HEK293 (cell line): ENCODE results near the gene PHACTR2.
A peak's percentile ranks its signal among the peaks of the same experiment; 100 is the strongest.

Source experiments
- CTCF ChIA-PET: fragments of 350-600 bp; formaldehyde crosslinking; extraction: SDS; loops from one replicate; lab custom pipeline; 2021; ENCODE audit warnings: antibody characterized with exemption; lab: Yijun Ruan, JAX
- POLR2A ChIA-PET: fragments of 300-600 bp; formaldehyde crosslinking; extraction: SDS; loops from one replicate; lab custom pipeline; 2020; ENCODE audit warnings: antibody characterized with exemption, inconsistent platforms; lab: Yijun Ruan, JAX
- H3K27ac ChIP-seq: fragments of 200-500 bp; sonication (Bioruptor generic); 2 replicates; pipeline ENCODE4 v1.5.1; 2014; ENCODE audit warnings: low read depth, low read length, control low read depth, inconsistent platforms; ENCODE audit errors: extremely low read depth
- H3K36me3 ChIP-seq, 2 experiments: fragments of 200-500 bp in 1 of 2; sonication (Bioruptor generic) in 1 of 2; 1 replicate in 1 of 2; 2 replicates in 1 of 2; pipeline ENCODE4 v1.5.1; 2014 to 2017; ENCODE audit warnings: inconsistent platforms in 2 of 2, low read length in 2 of 2; ENCODE audit not compliant: control insufficient read depth in 2 of 2, insufficient read depth in 1 of 2
- H3K4me1 ChIP-seq: fragments of 200-500 bp; sonication (Bioruptor generic); 2 replicates; pipeline ENCODE4 v1.5.1; 2014; ENCODE audit warnings: mild to moderate bottlenecking, low read length, inconsistent platforms; ENCODE audit not compliant: control insufficient read depth, insufficient read depth
- H3K4me3 ChIP-seq: 2 replicates; pipeline ENCODE4 v1.5.1; 2011; ENCODE audit warnings: low read depth, mild to moderate bottlenecking, control low read depth, low read length, moderate library complexity
- H3K9me3 ChIP-seq: fragments of 200-500 bp; sonication (Bioruptor generic); 2 replicates; pipeline ENCODE4 v1.5.1; 2014; ENCODE audit warnings: low read depth, low read length, inconsistent platforms; ENCODE audit not compliant: control insufficient read depth, insufficient read depth
- IKZF3 ChIP-seq: fragments of 450-650 bp; IDR thresholded peaks from 2 replicates; pipeline ENCODE4 v1.5.0; 2018; ENCODE audit warnings: missing biosample characterization, mild to moderate bottlenecking, missing genetic modification characterization, moderate library complexity
- KLF1 ChIP-seq: fragments of 450-650 bp; formaldehyde crosslinking; IDR thresholded peaks from 2 replicates; pipeline ENCODE4 v1.5.1; 2016; ENCODE audit warnings: missing biosample characterization, missing genetic modification characterization
- KLF16 ChIP-seq: fragments of 450-650 bp; formaldehyde crosslinking; IDR thresholded peaks from 2 replicates; pipeline ENCODE4 v1.5.1; 2017; ENCODE audit warnings: missing biosample characterization, missing genetic modification characterization
- MYNN ChIP-seq: fragments of 450-650 bp; formaldehyde crosslinking; IDR thresholded peaks from 2 replicates; pipeline ENCODE4 v1.5.1; 2016; ENCODE audit warnings: missing biosample characterization, missing genetic modification characterization, borderline replicate concordance
- PRDM1 ChIP-seq: fragments of 450-650 bp; formaldehyde crosslinking; IDR thresholded peaks from 2 replicates; pipeline ENCODE4; 2016; ENCODE audit warnings: missing biosample characterization, missing genetic modification characterization
- SP7 ChIP-seq: fragments of 450-650 bp; formaldehyde crosslinking; IDR thresholded peaks from 2 replicates; pipeline ENCODE4 v1.5.1; 2016; ENCODE audit warnings: missing biosample characterization, missing genetic modification characterization
- ZBTB8A ChIP-seq: fragments of 450-650 bp; formaldehyde crosslinking; IDR thresholded peaks from 2 replicates; pipeline ENCODE4 v1.5.1; 2016; ENCODE audit warnings: missing biosample characterization, missing genetic modification characterization
- ZEB2 ChIP-seq: fragments of 450-650 bp; formaldehyde crosslinking; IDR thresholded peaks from 2 replicates; pipeline ENCODE4 v1.5.1; 2016; ENCODE audit warnings: missing biosample characterization, missing genetic modification characterization
- ZNF114 ChIP-seq: fragments of 450-650 bp; formaldehyde crosslinking; IDR thresholded peaks from 2 replicates; pipeline ENCODE4 v1.5.0; 2017; ENCODE audit warnings: missing biosample characterization, missing genetic modification characterization
- ZNF133 ChIP-seq: fragments of 450-650 bp; formaldehyde crosslinking; IDR thresholded peaks from 2 replicates; pipeline ENCODE4 v1.5.1; 2016; ENCODE audit warnings: missing biosample characterization, missing genetic modification characterization
- ZNF221 ChIP-seq: fragments of 450-650 bp; formaldehyde crosslinking; IDR thresholded peaks from 2 replicates; pipeline ENCODE4 v1.5.1; 2017; ENCODE audit warnings: missing biosample characterization, missing genetic modification characterization, borderline replicate concordance
- ZNF311 ChIP-seq: fragments of 450-650 bp; formaldehyde crosslinking; IDR thresholded peaks from 2 replicates; pipeline ENCODE4 v1.5.1; 2017; ENCODE audit warnings: missing biosample characterization, missing genetic modification characterization, borderline replicate concordance
- ZNF341 ChIP-seq: fragments of 450-650 bp; formaldehyde crosslinking; IDR thresholded peaks from 2 replicates; pipeline ENCODE4; 2016; ENCODE audit warnings: low read depth, missing biosample characterization, missing genetic modification characterization
- ZNF426 ChIP-seq: fragments of 450-650 bp; formaldehyde crosslinking; IDR thresholded peaks from 2 replicates; pipeline ENCODE4 v1.5.1; 2017; ENCODE audit warnings: missing biosample characterization, missing genetic modification characterization, mild to moderate bottlenecking, inconsistent platforms, moderate library complexity
- ZNF514 ChIP-seq: fragments of 450-650 bp; formaldehyde crosslinking; IDR thresholded peaks from 2 replicates; pipeline ENCODE4 v1.5.1; 2016; ENCODE audit warnings: missing biosample characterization, missing genetic modification characterization
- ZNF677 ChIP-seq: fragments of 450-650 bp; IDR thresholded peaks from 2 replicates; pipeline ENCODE4 v1.5.0; 2018; ENCODE audit warnings: missing biosample characterization, mild to moderate bottlenecking, missing genetic modification characterization, moderate library complexity
- TF ChIP-seq, protein P1 (sequence below): fragments of 450-650 bp; formaldehyde crosslinking; IDR thresholded peaks from 2 replicates; pipeline ENCODE4 v1.5.1; 2016; ENCODE audit warnings: missing biosample characterization, missing genetic modification characterization, low read depth
- TF ChIP-seq, protein P2 (sequence below): fragments of 450-650 bp; formaldehyde crosslinking; IDR thresholded peaks from 2 replicates; pipeline ENCODE4 v1.5.1; 2017; ENCODE audit warnings: missing biosample characterization, missing genetic modification characterization
- TF ChIP-seq, protein P3 (sequence below): fragments of 450-650 bp; formaldehyde crosslinking; IDR thresholded peaks from 2 replicates; pipeline ENCODE4 v1.5.1; 2016; ENCODE audit warnings: missing biosample characterization, missing genetic modification characterization, borderline replicate concordance
- TF ChIP-seq, protein P4 (sequence below): fragments of 450-650 bp; formaldehyde crosslinking; IDR thresholded peaks from 2 replicates; pipeline ENCODE4 v1.5.1; 2017; ENCODE audit warnings: missing biosample characterization, missing genetic modification characterization
- TF ChIP-seq, protein P5 (sequence below): fragments of 450-650 bp; formaldehyde crosslinking; IDR thresholded peaks from 2 replicates; pipeline ENCODE4 v1.5.1; 2016; ENCODE audit warnings: missing biosample characterization, missing genetic modification characterization
- TF ChIP-seq, protein P6 (sequence below): sonication (generic); formaldehyde crosslinking; IDR thresholded peaks from 2 replicates; pipeline ENCODE4 v1.8.1; 2022; ENCODE audit warnings: mild to moderate bottlenecking, moderate library complexity, missing genetic modification reagents

Gene PHACTR2

DNA sequence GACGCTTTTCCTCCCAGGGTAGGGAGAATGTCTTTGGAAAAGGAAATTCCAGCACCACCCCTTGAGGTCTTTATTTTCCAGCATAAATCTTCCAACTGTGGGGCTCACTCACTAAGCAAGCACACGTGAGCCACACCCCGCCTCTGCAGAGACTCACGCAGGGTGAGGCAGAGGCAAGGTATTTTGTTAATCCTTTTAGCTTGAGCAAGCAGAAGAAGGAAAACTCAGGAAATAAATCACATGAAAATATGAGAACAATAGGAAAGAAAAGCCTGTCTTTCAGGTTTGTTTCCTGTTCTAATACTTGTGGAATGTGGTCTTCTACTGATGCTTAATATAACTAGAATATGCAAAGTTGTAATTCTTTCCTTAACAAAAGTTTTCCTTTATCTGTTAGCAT lies 4.1 kb upstream of the PHACTR2 start:
- H3K4me3 ChIP-seq: no peak overlapping the region
- no peak overlapping the region for H3K27ac ChIP-seq
- CTCF ChIA-PET: interaction anchor here (0.7 kb wide), 1 partner anchor 223 kb away, joined by 3 read pairs; the partner anchor contains the start of gene PEX3
- TF ChIP-seq MYNN (tag by site-specific recombination): no peak
- TF ChIP-seq, protein P1, sequence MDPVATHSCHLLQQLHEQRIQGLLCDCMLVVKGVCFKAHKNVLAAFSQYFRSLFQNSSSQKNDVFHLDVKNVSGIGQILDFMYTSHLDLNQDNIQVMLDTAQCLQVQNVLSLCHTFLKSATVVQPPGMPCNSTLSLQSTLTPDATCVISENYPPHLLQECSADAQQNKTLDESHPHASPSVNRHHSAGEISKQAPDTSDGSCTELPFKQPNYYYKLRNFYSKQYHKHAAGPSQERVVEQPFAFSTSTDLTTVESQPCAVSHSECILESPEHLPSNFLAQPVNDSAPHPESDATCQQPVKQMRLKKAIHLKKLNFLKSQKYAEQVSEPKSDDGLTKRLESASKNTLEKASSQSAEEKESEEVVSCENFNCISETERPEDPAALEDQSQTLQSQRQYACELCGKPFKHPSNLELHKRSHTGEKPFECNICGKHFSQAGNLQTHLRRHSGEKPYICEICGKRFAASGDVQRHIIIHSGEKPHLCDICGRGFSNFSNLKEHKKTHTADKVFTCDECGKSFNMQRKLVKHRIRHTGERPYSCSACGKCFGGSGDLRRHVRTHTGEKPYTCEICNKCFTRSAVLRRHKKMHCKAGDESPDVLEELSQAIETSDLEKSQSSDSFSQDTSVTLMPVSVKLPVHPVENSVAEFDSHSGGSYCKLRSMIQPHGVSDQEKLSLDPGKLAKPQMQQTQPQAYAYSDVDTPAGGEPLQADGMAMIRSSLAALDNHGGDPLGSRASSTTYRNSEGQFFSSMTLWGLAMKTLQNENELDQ (tag by site-specific recombination): no peak
- no peak for TF ChIP-seq ZNF677 (tag by site-specific recombination)
- TF ChIP-seq ZNF514 (tag by site-specific recombination): no peak
- TF ChIP-seq, protein P2, sequence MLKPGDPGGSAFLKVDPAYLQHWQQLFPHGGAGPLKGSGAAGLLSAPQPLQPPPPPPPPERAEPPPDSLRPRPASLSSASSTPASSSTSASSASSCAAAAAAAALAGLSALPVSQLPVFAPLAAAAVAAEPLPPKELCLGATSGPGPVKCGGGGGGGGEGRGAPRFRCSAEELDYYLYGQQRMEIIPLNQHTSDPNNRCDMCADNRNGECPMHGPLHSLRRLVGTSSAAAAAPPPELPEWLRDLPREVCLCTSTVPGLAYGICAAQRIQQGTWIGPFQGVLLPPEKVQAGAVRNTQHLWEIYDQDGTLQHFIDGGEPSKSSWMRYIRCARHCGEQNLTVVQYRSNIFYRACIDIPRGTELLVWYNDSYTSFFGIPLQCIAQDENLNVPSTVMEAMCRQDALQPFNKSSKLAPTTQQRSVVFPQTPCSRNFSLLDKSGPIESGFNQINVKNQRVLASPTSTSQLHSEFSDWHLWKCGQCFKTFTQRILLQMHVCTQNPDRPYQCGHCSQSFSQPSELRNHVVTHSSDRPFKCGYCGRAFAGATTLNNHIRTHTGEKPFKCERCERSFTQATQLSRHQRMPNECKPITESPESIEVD: peak; percentile 69
- TF ChIP-seq IKZF3 (tag by site-specific recombination): 0 out of 2 replicates have a peak, but pooled peaks have one; percentile 32
- TF ChIP-seq ZNF114 (tag by site-specific recombination): no peak
- TF ChIP-seq ZBTB8A (tag by site-specific recombination): no peak
- TF ChIP-seq, protein P3, sequence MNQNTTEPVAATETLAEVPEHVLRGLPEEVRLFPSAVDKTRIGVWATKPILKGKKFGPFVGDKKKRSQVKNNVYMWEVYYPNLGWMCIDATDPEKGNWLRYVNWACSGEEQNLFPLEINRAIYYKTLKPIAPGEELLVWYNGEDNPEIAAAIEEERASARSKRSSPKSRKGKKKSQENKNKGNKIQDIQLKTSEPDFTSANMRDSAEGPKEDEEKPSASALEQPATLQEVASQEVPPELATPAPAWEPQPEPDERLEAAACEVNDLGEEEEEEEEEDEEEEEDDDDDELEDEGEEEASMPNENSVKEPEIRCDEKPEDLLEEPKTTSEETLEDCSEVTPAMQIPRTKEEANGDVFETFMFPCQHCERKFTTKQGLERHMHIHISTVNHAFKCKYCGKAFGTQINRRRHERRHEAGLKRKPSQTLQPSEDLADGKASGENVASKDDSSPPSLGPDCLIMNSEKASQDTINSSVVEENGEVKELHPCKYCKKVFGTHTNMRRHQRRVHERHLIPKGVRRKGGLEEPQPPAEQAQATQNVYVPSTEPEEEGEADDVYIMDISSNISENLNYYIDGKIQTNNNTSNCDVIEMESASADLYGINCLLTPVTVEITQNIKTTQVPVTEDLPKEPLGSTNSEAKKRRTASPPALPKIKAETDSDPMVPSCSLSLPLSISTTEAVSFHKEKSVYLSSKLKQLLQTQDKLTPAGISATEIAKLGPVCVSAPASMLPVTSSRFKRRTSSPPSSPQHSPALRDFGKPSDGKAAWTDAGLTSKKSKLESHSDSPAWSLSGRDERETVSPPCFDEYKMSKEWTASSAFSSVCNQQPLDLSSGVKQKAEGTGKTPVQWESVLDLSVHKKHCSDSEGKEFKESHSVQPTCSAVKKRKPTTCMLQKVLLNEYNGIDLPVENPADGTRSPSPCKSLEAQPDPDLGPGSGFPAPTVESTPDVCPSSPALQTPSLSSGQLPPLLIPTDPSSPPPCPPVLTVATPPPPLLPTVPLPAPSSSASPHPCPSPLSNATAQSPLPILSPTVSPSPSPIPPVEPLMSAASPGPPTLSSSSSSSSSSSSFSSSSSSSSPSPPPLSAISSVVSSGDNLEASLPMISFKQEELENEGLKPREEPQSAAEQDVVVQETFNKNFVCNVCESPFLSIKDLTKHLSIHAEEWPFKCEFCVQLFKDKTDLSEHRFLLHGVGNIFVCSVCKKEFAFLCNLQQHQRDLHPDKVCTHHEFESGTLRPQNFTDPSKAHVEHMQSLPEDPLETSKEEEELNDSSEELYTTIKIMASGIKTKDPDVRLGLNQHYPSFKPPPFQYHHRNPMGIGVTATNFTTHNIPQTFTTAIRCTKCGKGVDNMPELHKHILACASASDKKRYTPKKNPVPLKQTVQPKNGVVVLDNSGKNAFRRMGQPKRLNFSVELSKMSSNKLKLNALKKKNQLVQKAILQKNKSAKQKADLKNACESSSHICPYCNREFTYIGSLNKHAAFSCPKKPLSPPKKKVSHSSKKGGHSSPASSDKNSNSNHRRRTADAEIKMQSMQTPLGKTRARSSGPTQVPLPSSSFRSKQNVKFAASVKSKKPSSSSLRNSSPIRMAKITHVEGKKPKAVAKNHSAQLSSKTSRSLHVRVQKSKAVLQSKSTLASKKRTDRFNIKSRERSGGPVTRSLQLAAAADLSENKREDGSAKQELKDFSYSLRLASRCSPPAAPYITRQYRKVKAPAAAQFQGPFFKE (tag by site-specific recombination): no peak
- TF ChIP-seq ZNF426 (tag by site-specific recombination): no peak
- TF ChIP-seq ZNF133 (tag by site-specific recombination): no peak
- peak; percentile 63 for TF ChIP-seq ZNF341
- peak; percentile 60 for TF ChIP-seq SP7 (tag by site-specific recombination)
- TF ChIP-seq, protein P4, sequence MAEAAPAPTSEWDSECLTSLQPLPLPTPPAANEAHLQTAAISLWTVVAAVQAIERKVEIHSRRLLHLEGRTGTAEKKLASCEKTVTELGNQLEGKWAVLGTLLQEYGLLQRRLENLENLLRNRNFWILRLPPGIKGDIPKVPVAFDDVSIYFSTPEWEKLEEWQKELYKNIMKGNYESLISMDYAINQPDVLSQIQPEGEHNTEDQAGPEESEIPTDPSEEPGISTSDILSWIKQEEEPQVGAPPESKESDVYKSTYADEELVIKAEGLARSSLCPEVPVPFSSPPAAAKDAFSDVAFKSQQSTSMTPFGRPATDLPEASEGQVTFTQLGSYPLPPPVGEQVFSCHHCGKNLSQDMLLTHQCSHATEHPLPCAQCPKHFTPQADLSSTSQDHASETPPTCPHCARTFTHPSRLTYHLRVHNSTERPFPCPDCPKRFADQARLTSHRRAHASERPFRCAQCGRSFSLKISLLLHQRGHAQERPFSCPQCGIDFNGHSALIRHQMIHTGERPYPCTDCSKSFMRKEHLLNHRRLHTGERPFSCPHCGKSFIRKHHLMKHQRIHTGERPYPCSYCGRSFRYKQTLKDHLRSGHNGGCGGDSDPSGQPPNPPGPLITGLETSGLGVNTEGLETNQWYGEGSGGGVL: no peak
- no peak for TF ChIP-seq ZEB2 (tag by site-specific recombination)
- TF ChIP-seq KLF16 (tag by site-specific recombination): no peak
- TF ChIP-seq KLF1 (tag by site-specific recombination): peak; percentile 47
- no peak for TF ChIP-seq PRDM1 (tag by site-specific recombination)
- TF ChIP-seq, protein P5, sequence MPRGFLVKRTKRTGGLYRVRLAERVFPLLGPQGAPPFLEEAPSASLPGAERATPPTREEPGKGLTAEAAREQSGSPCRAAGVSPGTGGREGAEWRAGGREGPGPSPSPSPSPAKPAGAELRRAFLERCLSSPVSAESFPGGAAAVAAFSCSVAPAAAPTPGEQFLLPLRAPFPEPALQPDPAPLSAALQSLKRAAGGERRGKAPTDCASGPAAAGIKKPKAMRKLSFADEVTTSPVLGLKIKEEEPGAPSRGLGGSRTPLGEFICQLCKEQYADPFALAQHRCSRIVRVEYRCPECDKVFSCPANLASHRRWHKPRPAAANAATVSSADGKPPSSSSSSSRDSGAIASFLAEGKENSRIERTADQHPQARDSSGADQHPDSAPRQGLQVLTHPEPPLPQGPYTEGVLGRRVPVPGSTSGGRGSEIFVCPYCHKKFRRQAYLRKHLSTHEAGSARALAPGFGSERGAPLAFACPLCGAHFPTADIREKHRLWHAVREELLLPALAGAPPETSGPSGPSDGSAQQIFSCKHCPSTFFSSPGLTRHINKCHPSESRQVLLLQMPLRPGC: no peak
- TF ChIP-seq, protein P6, sequence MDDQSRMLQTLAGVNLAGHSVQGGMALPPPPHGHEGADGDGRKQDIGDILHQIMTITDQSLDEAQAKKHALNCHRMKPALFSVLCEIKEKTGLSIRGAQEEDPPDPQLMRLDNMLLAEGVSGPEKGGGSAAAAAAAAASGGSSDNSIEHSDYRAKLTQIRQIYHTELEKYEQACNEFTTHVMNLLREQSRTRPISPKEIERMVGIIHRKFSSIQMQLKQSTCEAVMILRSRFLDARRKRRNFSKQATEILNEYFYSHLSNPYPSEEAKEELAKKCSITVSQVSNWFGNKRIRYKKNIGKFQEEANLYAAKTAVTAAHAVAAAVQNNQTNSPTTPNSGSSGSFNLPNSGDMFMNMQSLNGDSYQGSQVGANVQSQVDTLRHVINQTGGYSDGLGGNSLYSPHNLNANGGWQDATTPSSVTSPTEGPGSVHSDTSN: no peak
- TF ChIP-seq ZNF311 (tag by site-specific recombination): no peak
- TF ChIP-seq ZNF221 (tag by site-specific recombination): no peak

More for the DNA sequence above, 4.1 kb upstream of the PHACTR2 start:
- peaks cover 25% of the 10 kb centered on the region; the same call in 1 of the 2 replicates for H3K4me1 ChIP-seq
- H3K36me3 ChIP-seq: no peaks in the 10 kb centered on the region
- POLR2A ChIA-PET: no interaction called here
- no peaks in the 10 kb centered on the region for H3K9me3 ChIP-seq
